LHCN-M2 (cell line): Measurements from ENCODE around the gene HOXB3. TPM values are rescaled to one million over a fixed set of nuclear protein-coding genes. Genes with fewer than 3 reads are reported as not detected.

Experiments used
- DNase-seq: peaks from one replicate; pipeline ENCODE4 v3.0.0-alpha.2; 2012; ENCODE audit warnings: low read depth
- total RNA-seq: library from RNA; depleted of rRNA; stranded (reverse); fragments of >200 nt; gene quantifications from 2 replicates; pipeline ENCODE4 v1.2.3, GENCODE V29; 2014

HOXB3 gene
- total RNA-seq, 1 experiment from 2014 or later: 9.0 TPM

DNA sequence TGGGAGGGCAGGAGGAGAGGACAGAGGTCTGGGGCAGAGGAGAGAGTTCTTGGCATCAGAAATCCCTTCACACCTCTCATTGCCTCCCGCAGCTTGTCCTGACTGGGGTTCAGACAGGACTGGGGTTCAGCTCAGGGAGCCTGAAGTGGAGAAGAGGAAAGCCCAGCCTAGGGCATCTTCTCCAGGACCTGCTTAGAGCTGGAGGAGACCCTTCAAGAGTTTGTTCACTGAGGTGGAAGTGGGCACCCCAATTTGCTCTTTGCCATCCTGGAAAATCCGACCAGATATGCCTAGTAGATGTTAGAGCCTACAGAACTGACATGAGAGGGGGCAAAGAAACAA, 2.0 kb downstream of the HOXB3 start:
- DNase-seq: no peak

DNA sequence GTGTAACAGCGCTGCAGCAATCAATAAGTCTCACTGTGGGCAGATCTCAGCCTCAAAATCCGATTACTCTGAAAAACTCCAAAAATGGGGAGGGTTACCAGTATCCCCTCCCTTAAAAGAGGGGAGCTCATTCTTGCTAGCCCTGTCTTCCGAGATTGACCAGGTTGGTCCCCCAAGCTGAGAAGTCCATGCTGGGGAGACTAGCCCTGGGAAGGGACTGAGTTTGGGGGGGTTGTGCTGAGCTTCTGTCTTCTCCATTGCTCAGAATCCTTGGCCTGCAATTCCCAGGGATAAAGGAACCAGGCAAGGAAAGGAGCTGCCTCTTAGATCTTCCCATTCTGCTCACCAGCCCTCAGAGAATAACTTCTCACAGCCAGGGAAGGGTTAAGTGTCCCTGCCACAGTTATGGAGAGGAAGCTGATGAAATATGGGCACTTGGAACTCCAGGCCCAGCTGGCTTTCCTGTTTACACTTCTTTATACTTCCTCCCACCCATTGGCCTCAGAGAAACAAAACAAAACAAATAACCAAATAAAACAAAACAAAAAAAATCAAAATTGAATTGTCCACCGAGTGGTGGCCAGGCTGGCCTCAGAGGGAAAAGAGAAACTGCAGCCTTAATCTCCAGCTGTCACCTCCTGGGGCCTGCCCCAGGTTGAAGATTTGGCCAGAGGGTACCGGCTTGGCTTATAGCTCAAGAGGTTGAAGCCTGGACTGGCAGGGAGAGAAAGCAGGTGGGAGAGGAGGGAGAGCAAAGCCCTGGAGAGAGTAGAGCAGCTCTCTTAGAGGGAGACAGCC, 2.6 kb downstream of the HOXB3 start:
- DNase-seq: peak; percentile 68

- DNase-seq: no peak
Observed at GRCh38 chr17:48586355-48587258, 3.4 kb downstream of the HOXB3 start.

GRCh38 chr17:48584223-48584741, 5.8 kb downstream of the HOXB3 start:
- DNase-seq: no peak

GRCh38 chr17:48583708-48584222, 6.3 kb downstream of the HOXB3 start:
- DNase-seq: no peak

DNA sequence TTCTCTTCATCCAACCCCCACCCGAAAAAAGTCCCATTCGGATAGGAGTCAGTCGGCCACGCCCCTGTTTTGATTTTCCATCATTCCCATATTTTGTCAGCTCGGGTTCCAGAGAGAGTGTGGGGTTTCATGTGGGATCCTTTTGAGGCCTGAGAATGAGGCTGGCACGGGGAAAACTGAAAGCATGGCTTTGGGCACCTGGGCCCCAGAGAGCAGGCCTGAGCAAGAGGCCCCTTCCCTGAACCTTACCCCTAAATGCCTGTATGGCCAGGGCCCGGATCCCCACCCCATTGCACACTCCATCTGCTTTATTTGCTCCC, 7.3 kb downstream of the HOXB3 start:
- DNase-seq: no peak

- no peak for DNase-seq
Observed at GRCh38 chr17:48579760-48580554, 10.1 kb downstream of the HOXB3 start.

GRCh38 chr17:48579471-48579759, 10.6 kb downstream of the HOXB3 start:
- DNase-seq: no peak

DNA sequence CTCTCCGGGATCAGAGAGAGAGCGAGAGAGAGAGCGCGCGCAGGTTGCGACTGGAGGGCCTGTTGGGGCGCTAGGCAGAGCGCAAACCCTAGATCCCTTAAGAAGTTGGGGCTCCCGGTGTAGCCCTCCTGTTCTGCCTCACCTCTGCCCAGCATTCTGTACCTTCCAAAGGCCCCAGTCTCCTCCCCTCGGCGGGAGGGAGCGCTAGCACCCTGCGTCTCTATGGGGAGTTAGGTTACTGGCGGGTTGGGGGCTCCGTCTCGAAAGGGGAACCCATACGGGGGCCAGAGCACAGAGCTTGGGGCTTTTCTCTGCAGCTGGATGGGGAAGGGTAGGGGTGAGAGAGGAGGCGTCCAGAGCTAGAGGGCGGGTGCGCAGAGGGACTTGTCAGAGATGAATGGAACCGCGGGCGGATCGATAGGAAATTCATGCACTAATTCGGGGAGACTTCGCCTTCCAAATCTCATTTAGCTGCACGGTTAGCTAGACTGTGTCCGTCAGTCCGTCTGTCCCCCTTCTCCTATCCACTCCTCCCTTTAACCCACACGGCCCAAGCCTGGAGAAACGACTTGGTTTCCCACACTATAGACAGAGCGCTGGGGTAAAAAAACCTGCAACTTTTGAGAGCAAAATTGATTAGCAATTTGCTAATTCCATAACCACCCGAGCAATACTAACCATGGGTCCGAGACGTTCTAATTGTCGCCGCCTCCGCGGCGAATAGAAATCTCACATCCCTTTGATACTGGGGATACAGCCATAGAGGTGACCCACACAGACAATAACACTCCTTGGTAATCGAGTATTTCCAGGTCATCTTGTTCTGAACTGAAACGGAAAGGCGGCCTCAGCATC, 11.2 kb downstream of the HOXB3 start:
- DNase-seq: no peak

DNA sequence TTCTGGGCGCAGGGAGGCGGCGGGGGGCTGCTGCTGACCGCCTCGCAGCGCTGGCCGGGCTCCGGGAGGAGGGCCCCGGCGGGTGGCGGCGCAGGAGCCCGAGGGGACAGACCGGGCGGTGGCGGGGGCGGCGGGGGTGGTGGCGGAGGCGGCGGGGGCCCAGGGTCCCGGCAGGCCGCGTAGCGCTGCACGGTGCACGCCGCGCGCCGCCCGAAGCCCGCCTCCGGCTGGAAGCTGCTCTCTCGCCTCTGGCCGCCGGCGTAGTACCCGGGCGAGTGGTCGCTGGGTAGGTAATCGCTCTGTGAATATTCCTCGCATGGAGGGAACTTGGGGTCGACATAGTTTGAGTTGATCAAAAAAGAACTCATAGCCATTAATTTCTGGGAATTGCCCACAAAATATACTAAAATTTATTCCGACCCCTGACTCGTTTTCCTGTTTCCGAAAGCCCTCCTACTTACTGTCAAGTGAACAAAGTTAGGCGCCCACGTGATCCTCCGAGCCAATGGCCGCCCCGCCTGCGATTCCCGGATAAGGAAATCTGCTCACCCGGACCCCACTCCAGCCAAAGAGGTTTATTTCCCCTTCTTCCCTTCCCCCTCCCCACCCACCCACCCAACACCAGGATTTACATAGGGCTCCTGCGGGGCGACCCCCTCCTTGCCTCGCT, 12.0 kb downstream of the HOXB3 start, which contains the start of gene HOXB4:
Gene HOXB4 (minus strand): TSS at position 405 of the 670 bp plus-strand sequence. CDS start 31 bp downstream, at position 374.
- DNase-seq: peak; percentile 68

GRCh38 chr17:48577330-48577945, 12.6 kb downstream of the HOXB3 start:
- peak; percentile 35 for DNase-seq

DNA sequence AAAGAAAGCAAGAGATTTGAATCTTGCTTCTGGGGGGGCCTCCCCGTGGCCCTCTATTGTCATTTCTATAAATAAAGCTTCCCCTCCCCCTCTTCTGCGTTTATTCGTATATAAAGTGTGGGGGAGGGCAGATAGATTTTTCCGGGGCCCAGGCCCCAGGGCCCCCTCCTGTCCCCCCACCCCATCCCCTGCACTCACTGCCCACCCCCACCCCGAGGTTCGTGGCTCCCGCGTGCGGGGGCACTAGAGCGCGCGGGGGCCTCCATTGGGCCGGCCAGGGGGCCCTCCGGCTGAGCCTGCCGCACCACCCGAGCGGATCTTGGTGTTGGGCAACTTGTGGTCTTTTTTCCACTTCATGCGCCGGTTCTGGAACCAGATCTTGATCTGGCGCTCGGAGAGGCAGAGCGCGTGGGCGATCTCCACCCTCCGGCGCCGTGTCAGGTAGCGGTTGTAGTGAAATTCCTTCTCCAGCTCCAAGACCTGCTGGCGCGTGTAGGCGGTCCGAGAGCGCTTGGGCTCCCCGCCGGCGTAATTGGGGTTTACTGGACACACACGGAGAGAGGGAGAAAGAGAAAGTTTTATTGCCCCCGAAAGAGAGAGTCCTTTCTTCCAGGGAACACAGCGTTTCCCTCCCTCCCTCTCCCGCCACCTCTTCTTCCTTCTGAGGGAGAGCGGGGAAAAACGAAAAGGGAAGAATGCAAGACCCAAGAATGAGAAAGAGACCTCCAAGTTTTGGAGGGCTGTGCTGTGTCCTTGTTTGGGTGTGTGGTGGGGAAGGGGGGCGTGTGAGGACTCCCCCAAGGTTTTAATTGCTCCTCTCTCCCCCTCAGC, 13.3 kb downstream of the HOXB3 start:
- no peak for DNase-seq

DNA sequence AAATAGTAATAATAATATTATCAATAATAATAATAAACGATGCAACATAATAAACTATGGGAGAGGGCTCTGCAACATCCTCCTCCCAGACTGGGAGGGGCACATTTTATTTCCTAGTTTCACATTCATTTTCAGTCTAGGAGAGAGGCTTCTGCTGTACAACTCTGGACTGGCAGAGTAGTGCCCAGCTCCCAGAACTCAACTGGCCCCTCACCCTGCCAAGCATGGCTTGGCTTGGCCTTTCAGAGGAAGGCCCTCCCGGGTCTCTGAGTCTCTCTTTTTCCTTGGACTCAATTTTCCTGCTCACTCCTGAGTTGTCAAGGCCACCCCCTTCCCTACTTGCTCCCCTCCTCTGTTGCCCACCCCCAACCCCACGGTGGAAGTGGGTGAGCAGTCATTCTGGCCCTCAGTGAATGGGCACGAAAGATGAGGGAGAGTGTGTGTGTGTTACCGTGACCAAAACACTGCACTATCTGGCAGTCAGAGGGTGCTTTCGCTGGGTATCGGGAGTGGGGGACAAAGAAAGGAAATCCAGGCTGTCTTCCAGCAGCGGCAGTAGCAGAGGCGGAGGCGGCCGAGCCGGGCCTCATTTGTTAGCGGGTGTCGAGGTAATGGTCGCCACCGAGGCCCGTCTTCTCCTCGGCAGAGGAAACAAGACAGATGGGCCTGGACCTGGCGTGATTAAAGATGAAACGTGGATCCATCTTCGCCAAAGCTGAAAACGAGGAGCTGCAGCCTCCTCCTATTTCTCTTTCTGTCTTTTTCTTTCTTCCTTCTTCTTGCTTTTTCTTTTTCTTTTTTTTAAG, 14.2 kb downstream of the HOXB3 start:
- no peak for DNase-seq

DNA sequence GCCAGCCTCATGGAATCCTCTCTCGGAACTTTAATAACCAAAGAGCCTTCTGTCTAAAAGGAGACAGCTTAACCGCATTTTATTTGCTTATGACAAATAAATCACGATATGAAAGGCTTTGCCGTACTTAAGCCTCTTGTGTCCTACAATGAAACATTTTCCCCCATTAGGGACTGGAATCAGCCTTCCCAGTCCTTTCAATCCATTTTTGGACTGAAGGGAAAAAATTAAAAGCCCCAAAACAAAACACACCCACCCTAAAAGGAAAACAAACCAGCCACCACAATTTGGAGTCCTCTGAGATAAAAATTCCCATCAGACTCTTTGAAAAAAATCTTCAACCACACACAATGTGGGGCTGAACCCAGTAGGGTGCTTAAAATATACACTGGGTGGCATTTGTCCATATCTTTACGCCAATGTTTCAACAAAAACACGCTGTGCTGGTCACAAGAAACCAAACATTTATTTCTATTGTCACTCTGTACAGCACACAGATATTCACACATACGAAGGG, 14.9 kb downstream of the HOXB3 start:
- no peak for DNase-seq

GRCh38 chr17:48574505-48575065, 15.5 kb downstream of the HOXB3 start:
- DNase-seq: no peak

DNA sequence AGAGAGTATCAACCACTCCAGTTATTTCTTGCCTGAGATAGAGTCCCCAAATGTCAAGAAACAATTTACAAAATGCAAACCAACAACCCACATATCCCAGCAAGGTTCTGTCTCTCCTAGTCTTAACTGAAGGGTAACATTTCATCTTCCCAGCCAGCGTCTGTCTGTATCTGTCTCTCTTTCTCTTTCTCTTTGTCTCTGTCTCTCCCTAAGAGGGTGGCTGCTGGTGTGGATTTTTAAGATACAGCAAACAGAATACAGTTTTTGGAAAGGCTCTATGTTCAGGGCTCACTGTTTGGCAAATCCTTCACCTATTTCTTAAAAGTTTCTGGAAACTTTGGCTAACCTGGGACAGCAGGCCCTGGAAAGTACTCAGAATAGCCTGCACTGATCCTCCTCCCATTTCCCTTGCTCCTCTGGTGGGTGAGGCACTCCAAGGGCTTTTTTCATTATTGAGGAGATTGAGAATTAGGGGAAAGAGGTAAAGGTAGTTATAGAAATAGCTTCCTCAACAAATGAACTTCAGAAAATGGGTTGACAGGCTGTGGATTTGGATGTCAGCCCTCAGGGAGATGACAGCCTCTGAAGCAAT, 18.1 kb downstream of the HOXB3 start:
- DNase-seq: no peak
